CD14-positive monocyte (primary cell): Measurements from ENCODE around the gene LOXHD1. TPM values are rescaled to one million over a fixed set of nuclear protein-coding genes. Genes with fewer than 3 reads are reported as not detected.
A peak's percentile ranks its signal among the peaks of the same experiment; 100 is the strongest.

Experiments used
- DNase-seq, 3 donors: peaks; one replicate each; pipeline ENCODE4 v3.0.0-alpha.2; 2011 to 2022
- H2AFZ ChIP-seq: 2 replicates; pipeline ENCODE4 v1.6.0; 2012; ENCODE audit warnings: mild to moderate bottlenecking, low read depth, low read length, inconsistent platforms; ENCODE audit not compliant: insufficient read depth, poor library complexity, severe bottlenecking
- H3K27ac ChIP-seq, 2 donors: 1 replicate in 1 of 2; 2 replicates in 1 of 2; pipeline ENCODE4 v1.5.1; 2012 to 2013; ENCODE audit warnings: low read length in 2 of 2, control low read depth in 1 of 2, inconsistent platforms in 1 of 2, low read depth in 1 of 2, mild to moderate bottlenecking in 1 of 2
- H3K27me3 ChIP-seq, 2 donors: one replicate each; pipeline versions ENCODE4 v1.6.0 to v1.6.1; 2011 to 2013; ENCODE audit warnings: low read length in 2 of 2; ENCODE audit not compliant: control insufficient read depth in 2 of 2, insufficient read depth in 2 of 2
- H3K36me3 ChIP-seq, 2 donors: replicated peaks in 1 of 2; 1 replicate in 1 of 2; 2 replicates in 1 of 2; pipeline versions ENCODE4 v1.5.1 to v1.6.1; 2012 to 2013; ENCODE audit warnings: low read length in 2 of 2, control low read depth in 1 of 2, inconsistent platforms in 1 of 2, mild to moderate bottlenecking in 1 of 2; ENCODE audit not compliant: insufficient read depth in 2 of 2, control insufficient read depth in 1 of 2
- H3K4me1 ChIP-seq, 2 donors: 1 replicate in 1 of 2; 2 replicates in 1 of 2; pipeline versions ENCODE4 v1.5.1 to v1.6.1; 2012 to 2013; ENCODE audit warnings: low read length in 2 of 2, control low read depth in 1 of 2, inconsistent platforms in 1 of 2, mild to moderate bottlenecking in 1 of 2, moderate library complexity in 1 of 2; ENCODE audit not compliant: insufficient read depth in 2 of 2, control insufficient read depth in 1 of 2
- H3K4me2 ChIP-seq: replicated peaks from 2 replicates; pipeline ENCODE3; 2012; ENCODE audit warnings: low read length, moderate library complexity, mild to moderate bottlenecking; ENCODE audit not compliant: poor library complexity, severe bottlenecking; ENCODE audit errors: extremely low read depth
- H3K4me3 ChIP-seq, 3 experiments: fragments of 200-600 bp in 1 of 3; sonication (generic) in 1 of 3; replicated peaks in 1 of 3; 1 replicate in 2 of 3; 2 replicates in 1 of 3; pipeline ENCODE4 v1.5.1; 2011 to 2013; ENCODE audit warnings: low read length in 3 of 3, mild to moderate bottlenecking in 3 of 3, control low read depth in 2 of 3, low read depth in 2 of 3, inconsistent platforms in 1 of 3, moderate library complexity in 1 of 3
- H3K79me2 ChIP-seq: 2 replicates; pipeline ENCODE4 v1.6.0; 2012; ENCODE audit warnings: mild to moderate bottlenecking, control low read depth, inconsistent platforms, low read length, moderate library complexity; ENCODE audit not compliant: insufficient read depth
- H3K9ac ChIP-seq: 2 replicates; pipeline ENCODE4 v1.6.0; 2017; ENCODE audit warnings: low read length, mild to moderate bottlenecking; ENCODE audit not compliant: insufficient read depth, poor library complexity, severe bottlenecking
- H3K9me3 ChIP-seq, 2 donors: replicated peaks in 1 of 2; 1 replicate in 1 of 2; 2 replicates in 1 of 2; pipeline versions ENCODE4 v1.5.1 to v1.6.1; 2012 to 2013; ENCODE audit warnings: low read length in 2 of 2, control low read depth in 1 of 2; ENCODE audit not compliant: control insufficient read depth in 1 of 2, insufficient read depth in 1 of 2
- H4K20me1 ChIP-seq: 2 replicates; pipeline ENCODE4 v1.6.0; 2012; ENCODE audit warnings: mild to moderate bottlenecking, low read length, control low read depth, moderate library complexity; ENCODE audit not compliant: insufficient read depth
- H3K27ac Mint-ChIP-seq, 7 donors: one replicate each; pipeline ENCODE4 v1.8.0; 2020; ENCODE audit warnings: mild to moderate bottlenecking in 7 of 7, mixed read lengths in 7 of 7, moderate library complexity in 6 of 7, inconsistent platforms in 2 of 7
- H3K27me3 Mint-ChIP-seq, 3 donors: one replicate each; pipeline ENCODE4 v1.8.0; 2021 to 2022; ENCODE audit warnings: low read depth in 3 of 3, mild to moderate bottlenecking in 3 of 3, mixed read lengths in 3 of 3, moderate library complexity in 3 of 3, inconsistent platforms in 1 of 3
- H3K36me3 Mint-ChIP-seq, 2 donors: one replicate each; pipeline ENCODE4 v1.8.0; 2020; ENCODE audit warnings: mixed read lengths in 2 of 2, inconsistent platforms in 1 of 2, mild to moderate bottlenecking in 1 of 2
- H3K4me1 Mint-ChIP-seq: one replicate; pipeline ENCODE4 v1.8.0; 2020; ENCODE audit warnings: mild to moderate bottlenecking, mixed read lengths
- H3K4me3 Mint-ChIP-seq, 2 donors: one replicate each; pipeline ENCODE4 v1.8.0; 2020; ENCODE audit warnings: mild to moderate bottlenecking in 2 of 2, mixed read lengths in 2 of 2, moderate library complexity in 1 of 2
- H3K9me3 Mint-ChIP-seq, 7 donors: one replicate each; pipeline ENCODE4 v1.8.0; 2020 to 2022; ENCODE audit warnings: mixed read lengths in 7 of 7, mild to moderate bottlenecking in 6 of 7, moderate library complexity in 6 of 7, inconsistent platforms in 2 of 7
- CTCF ChIP-seq: fragments of 200-600 bp; IDR thresholded peaks from one replicate; pipeline ENCODE4 v1.8.0; 2022; ENCODE audit warnings: antibody characterized with exemption, mild to moderate bottlenecking
- WGBS: methylation state at CpG from one replicate; pipeline ENCODE4 v1.1.5; 2013; ENCODE audit warnings: missing lambda C conversion rate; ENCODE audit not compliant: insufficient coverage; 5-methylcytosine and 5-hydroxymethylcytosine counted together
- intact Hi-C, 2 donors: fragments of 100-400 bp; cut with micrococcal nuclease; formaldehyde crosslinking; loops; one replicate each; pipeline versions ENCODE4 v1.15.0 to v1.15.1; 2023
- polyA plus RNA-seq, 3 donors: library from polyadenylated mRNA; depleted of rRNA in 1 of 3; unstranded in 2 of 3; stranded (reverse) in 1 of 3; fragments of 300-500 nt in 2 of 3; fragments of >200 nt in 1 of 3; fragmentation: Illumina TruSeq in 2 of 3; gene quantifications; 1 replicate in 2 of 3; 2 replicates in 1 of 3; pipeline ENCODE4 v1.2.3, GENCODE V29; 2012 to 2021

LOXHD1 gene
- polyA plus RNA-seq, 3 donors: 0.33 to 10.9 (median 0.61) TPM

GRCh38 chr18:46556590-46557206 lies 100.3 kb downstream of the LOXHD1 start:
- Histone ChIP-seq H3K36me3 (peaks cover 4 to 48% of the 10 kb centered on the region in 2 donors), H3K4me2 (no peak overlapping the region), H3K9ac (no peak overlapping the region), H3K9me3 (no peaks in the 10 kb centered on the region), H3K4me1 (no peaks in the 10 kb centered on the region), H3K4me3 (no peak overlapping the region), H3K27ac (no peak overlapping the region), H2AFZ (no peak overlapping the region), H3K79me2 (no peaks in the 10 kb centered on the region), H4K20me1 (no peaks in the 10 kb centered on the region), H3K27me3 (no peaks in the 10 kb centered on the region)
- no peak overlapping the region for H3K4me3 Mint-ChIP-seq
- no peaks in the 10 kb centered on the region for H3K9me3 Mint-ChIP-seq
- TF ChIP-seq CTCF: no peak
- DNase-seq: no peak
- H3K36me3 Mint-ChIP-seq: peaks cover 0 to 25% of the 10 kb centered on the region in 2 donors
- H3K27ac Mint-ChIP-seq: peak overlapping the region in 1 of 7 donors; percentile 1
- H3K4me1 Mint-ChIP-seq: no peaks in the 10 kb centered on the region
- WGBS: 95% methylated on average over 10 of the region's 10 CpGs
- H3K27me3 Mint-ChIP-seq: peaks cover 0 to under 1% (median 0%) of the 10 kb centered on the region in 3 donors
- intact Hi-C loops: loop anchor here in 1 of 2 donors (10.0 kb wide), 1 partner anchor 98 kb away; the partner anchor contains the start of gene LOXHD1

- Histone ChIP-seq H3K4me3 (no peak overlapping the region), H3K36me3 (peaks cover 4 to 44% of the 10 kb centered on the region in 2 donors), H2AFZ (no peak overlapping the region), H3K9ac (no peak overlapping the region), H3K79me2 (no peaks in the 10 kb centered on the region), H3K4me2 (no peak overlapping the region), H3K27ac (no peak overlapping the region), H3K9me3 (peaks cover 0 to under 1% of the 10 kb centered on the region in 2 donors), H3K4me1 (no peaks in the 10 kb centered on the region), H4K20me1 (no peaks in the 10 kb centered on the region), H3K27me3 (no peaks in the 10 kb centered on the region)
- peak; percentile 7 to 27 (median 15) for DNase-seq
- Mint-ChIP-seq H3K27me3 (no peaks in the 10 kb centered on the region), H3K36me3 (peaks cover 0 to 22% of the 10 kb centered on the region in 2 donors), H3K4me1 (no peaks in the 10 kb centered on the region), H3K9me3 (peaks cover 0 to 3% (median 0%) of the 10 kb centered on the region in 7 donors), H3K4me3 (no peak overlapping the region), H3K27ac (no peak overlapping the region)
- peak; percentile 19 for TF ChIP-seq CTCF
- WGBS: no CpG with 5 or more reads among the region's 4 CpGs
- intact Hi-C loops: loop anchor here in 1 of 2 donors (10.0 kb wide), 1 partner anchor 99 kb away; the partner anchor contains the start of gene LOXHD1
Observed at GRCh38 chr18:46555724-46556123, 101.3 kb downstream of the LOXHD1 start.
